ENCODE data around the gene CEACAM20.
"Not testable (repeated sequence)": the region's sequence is repeated elsewhere in the genome, so short reads cannot be mapped to it uniquely, and the experiment has no call there.

CEACAM20 gene

DNA sequence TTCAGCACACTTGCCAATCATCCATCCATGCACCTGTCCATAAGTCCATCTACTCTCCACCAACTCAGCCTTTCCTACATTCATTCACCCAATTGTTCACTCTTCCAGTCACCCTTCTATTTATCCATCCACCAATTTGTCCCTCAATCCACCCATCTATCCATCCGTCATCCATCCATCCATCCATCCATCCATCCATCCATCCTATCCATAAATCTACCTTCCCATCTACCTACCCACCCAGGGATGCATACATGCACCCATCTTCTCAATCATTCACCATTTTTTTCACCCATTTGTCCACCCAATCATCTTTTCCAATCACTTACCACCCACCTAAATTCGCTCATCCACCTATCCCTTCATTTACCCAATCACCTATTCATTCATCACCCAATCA lies 14.6 kb upstream of the CEACAM20 start:
- Mint-ChIP-seq H3K9me3 (peaks cover 19% of the 10 kb centered on the region), H3K27me3 (ENCODE audit: low read depth, poor library complexity) (no peaks in the 10 kb centered on the region), H3K27ac (no peak overlapping the region), H3K36me3 (ENCODE audit: low read depth) (no peaks in the 10 kb centered on the region), H3K4me3 (no peak overlapping the region), H3K4me1 (no peaks in the 10 kb centered on the region)
- DNase-seq, result no peak
- TF ChIP-seq, protein P1, sequence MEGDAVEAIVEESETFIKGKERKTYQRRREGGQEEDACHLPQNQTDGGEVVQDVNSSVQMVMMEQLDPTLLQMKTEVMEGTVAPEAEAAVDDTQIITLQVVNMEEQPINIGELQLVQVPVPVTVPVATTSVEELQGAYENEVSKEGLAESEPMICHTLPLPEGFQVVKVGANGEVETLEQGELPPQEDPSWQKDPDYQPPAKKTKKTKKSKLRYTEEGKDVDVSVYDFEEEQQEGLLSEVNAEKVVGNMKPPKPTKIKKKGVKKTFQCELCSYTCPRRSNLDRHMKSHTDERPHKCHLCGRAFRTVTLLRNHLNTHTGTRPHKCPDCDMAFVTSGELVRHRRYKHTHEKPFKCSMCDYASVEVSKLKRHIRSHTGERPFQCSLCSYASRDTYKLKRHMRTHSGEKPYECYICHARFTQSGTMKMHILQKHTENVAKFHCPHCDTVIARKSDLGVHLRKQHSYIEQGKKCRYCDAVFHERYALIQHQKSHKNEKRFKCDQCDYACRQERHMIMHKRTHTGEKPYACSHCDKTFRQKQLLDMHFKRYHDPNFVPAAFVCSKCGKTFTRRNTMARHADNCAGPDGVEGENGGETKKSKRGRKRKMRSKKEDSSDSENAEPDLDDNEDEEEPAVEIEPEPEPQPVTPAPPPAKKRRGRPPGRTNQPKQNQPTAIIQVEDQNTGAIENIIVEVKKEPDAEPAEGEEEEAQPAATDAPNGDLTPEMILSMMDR (IDR thresholded peaks at IDR 0.05), result no peak

DNA sequence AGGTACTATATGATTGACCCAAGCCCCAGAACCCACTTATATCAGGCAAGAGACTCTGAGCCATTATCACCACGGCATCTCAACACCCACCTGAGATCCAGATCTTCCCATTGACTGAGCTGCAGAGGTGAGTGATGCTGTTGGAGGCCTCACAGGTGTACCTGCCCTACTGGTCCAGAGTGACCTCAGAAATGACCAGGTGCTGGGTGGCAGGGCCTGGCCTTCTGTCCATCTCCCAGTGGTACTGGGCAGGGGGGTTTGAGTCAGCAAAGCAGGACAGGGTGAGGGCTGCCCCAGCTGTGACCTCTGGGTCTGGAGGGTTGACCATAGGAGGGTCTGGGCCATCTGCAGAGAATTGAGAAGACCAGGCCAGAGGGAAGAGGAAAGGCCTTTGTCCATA lies 13.2 kb upstream of the CEACAM20 start:
- Mint-ChIP-seq H3K36me3 (ENCODE audit: low read depth) (no peaks in the 10 kb centered on the region), H3K4me1 (no peaks in the 10 kb centered on the region), H3K4me3 (no peak overlapping the region), H3K27ac (no peak overlapping the region), H3K27me3 (ENCODE audit: low read depth, poor library complexity) (peaks cover 2% of the 10 kb centered on the region), H3K9me3 (peaks cover 25% of the 10 kb centered on the region)
- TF ChIP-seq, protein P1 (IDR thresholded peaks at IDR 0.05), result no peak
- no peak for DNase-seq

DNA sequence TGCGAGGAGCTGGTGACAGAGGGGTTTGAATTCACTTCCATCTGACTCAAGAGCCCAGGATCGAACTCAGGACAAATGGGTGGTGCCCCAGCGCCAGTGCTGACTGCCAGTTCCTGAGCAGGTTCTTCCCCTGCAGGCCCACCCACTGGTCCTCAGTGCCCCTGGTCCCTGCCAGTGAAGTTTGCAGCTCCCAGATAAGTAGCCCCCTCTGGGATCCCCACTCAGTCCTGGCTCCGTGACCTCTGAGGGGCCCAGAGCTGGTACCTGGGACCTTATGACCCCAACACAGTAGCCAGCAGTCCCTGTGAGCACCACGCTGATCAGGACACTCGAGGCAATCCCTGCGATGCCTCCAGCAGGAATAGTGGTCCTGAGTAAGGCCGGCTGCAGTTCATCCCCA lies 11.3 kb upstream of the CEACAM20 start:
- no peaks in the 10 kb centered on the region for H3K36me3 Mint-ChIP-seq (ENCODE audit: low read depth)
- TF ChIP-seq, protein P1 (IDR thresholded peaks at IDR 0.05), result no peak
- H3K9me3 Mint-ChIP-seq, result peaks cover 44% of the 10 kb centered on the region
- H3K4me3 Mint-ChIP-seq, result no peak overlapping the region
- H3K4me1 Mint-ChIP-seq, result no peaks in the 10 kb centered on the region
- DNase-seq, result no peak
- H3K27ac Mint-ChIP-seq, result no peak overlapping the region
- peaks cover 2% of the 10 kb centered on the region for H3K27me3 Mint-ChIP-seq (ENCODE audit: low read depth, poor library complexity)

DNA sequence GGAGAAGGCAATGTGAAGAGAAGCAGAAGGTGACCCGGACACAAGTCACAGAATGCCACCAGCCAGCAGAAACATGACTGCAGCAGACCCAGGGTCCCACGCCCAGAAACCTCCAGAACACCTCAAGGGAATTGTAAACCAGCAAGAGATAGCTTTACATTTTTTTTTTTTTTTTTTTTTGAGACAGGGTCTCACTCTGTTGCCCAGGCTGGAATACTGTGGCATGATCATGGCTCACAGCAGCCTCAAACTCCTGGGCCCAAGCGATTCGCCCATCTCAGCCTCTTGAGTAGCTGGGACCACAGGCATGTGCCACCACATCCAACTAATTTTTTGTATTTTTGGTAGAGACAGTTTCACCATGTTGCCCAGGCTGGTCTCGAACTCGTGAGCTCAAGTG lies 10.5 kb upstream of the CEACAM20 start:
- H3K4me1 Mint-ChIP-seq, result no peaks in the 10 kb centered on the region
- DNase-seq, result no peak
- TF ChIP-seq, protein P1 (IDR thresholded peaks at IDR 0.05), result no peak
- no peak overlapping the region for H3K4me3 Mint-ChIP-seq
- peaks cover 52% of the 10 kb centered on the region for H3K9me3 Mint-ChIP-seq
- no peak overlapping the region for H3K27ac Mint-ChIP-seq
- H3K36me3 Mint-ChIP-seq (ENCODE audit: low read depth), result no peaks in the 10 kb centered on the region
- peaks cover 6% of the 10 kb centered on the region for H3K27me3 Mint-ChIP-seq (ENCODE audit: low read depth, poor library complexity)

DNA sequence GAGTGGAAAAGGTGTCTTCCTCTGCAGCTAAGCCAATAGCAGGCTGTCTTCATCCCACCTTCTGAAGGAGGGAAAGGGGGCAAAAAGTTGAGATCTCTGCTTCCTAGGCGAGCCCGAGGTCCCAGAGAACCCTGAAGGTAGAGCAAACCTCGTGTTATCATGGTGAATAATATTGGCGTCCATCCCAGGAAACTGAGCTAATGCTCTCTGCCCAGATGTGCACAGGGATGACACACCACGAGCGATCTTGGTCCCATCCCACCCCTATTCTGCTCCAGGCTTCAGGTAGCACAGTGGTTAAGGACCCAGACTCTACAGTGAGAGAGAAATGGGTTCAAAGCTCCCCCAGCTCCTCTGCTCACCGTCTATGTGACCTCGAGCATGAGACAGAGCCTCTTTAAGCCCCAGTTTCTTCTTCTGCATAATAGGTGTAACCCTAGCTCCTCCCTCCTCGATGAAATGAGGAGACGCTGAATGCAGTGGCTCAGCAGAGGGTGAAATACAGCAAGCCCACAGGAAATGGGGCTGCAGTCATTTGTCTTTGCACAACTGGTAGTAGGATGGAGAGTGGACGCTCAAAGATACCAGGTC lies 9.9 kb upstream of the CEACAM20 start:
- Mint-ChIP-seq H3K36me3 (ENCODE audit: low read depth) (no peaks in the 10 kb centered on the region), H3K4me3 (no peak overlapping the region), H3K27ac (no peak overlapping the region), H3K27me3 (ENCODE audit: low read depth, poor library complexity) (peaks cover 9% of the 10 kb centered on the region), H3K4me1 (no peaks in the 10 kb centered on the region), H3K9me3 (peaks cover 53% of the 10 kb centered on the region)
- DNase-seq, result no peak
- TF ChIP-seq, protein P1 (IDR thresholded peaks at IDR 0.05), result no peak

DNA sequence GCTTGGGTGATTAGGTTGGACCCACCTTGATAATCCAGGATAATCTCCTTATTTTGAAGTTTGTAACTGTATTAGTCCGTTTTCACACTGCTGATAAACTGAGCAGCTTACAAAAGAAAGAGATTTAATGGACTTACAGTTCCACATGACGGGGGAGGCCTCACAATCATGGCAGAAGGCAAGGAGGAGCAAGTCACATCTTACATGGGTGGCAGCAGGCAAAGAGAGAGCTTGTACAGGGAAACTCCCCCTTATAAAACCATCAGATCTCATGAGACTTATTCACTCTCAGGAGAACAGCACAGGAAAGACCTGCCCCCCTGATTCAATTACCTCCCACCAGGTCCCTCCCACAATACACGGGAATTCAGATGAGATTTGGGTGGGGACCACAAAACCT lies 5.9 kb upstream of the CEACAM20 start:
- H3K4me3 Mint-ChIP-seq; DNase-seq; H3K27ac Mint-ChIP-seq; H3K4me1 Mint-ChIP-seq; H3K36me3 Mint-ChIP-seq (ENCODE audit: low read depth): not testable (repeated sequence)
- Mint-ChIP-seq H3K27me3 (ENCODE audit: low read depth, poor library complexity) (peaks cover 24% of the 10 kb centered on the region), H3K9me3 (peaks cover 62% of the 10 kb centered on the region)
